A549 (cell line): ENCODE data around the gene ERMAP. TPM values are rescaled to one million over a fixed set of nuclear protein-coding genes. Genes with fewer than 3 reads are reported as not detected.
A peak's percentile ranks its signal among the peaks of the same experiment; 100 is the strongest.

Experiments used
- ATAC-seq, 2 experiments: fragments of 200-7000 bp in 1 of 2; fragments of >200 bp in 1 of 2; cut with Nextera tagmentation in 1 of 2; cut with Tn5 transposase in 1 of 2; 3 replicates each; pipeline versions ENCODE4 v1.8.0 to v1.9.1; 2018 to 2020; ENCODE audit warnings: mild to moderate bottlenecking in 1 of 2, moderate library complexity in 1 of 2
- CTCF ChIA-PET: fragments of 300-600 bp; sonication (Branson Sonifier 250); formaldehyde crosslinking; extraction: SDS; loops from one replicate; lab custom pipeline; 2021; ENCODE audit warnings: antibody characterized with exemption, inconsistent platforms; lab: Yijun Ruan, JAX
- POLR2A ChIA-PET: fragments of 350-600 bp; formaldehyde crosslinking; extraction: SDS; loops from one replicate; lab custom pipeline; 2021; ENCODE audit warnings: antibody characterized with exemption, inconsistent platforms; lab: Yijun Ruan, JAX
- DNase-seq, 2 experiments: peaks; one replicate each; pipeline versions ENCODE4 v3.0.0 to v3.0.0-alpha.2; 2011 to 2016; ENCODE audit warnings: low read depth in 1 of 2, low spot score in 1 of 2
- FAIRE-seq: peaks from 2 replicates; lab custom pipeline; 2011; peaks lifted over from hg19 to GRCh38; lab: Jason Lieb, UNC
- H3K27ac ChIP-seq, 2 experiments: fragments of >200 bp; sonication (Bioruptor Twin); formaldehyde crosslinking; 3 replicates each; pipeline ENCODE4 v1.5.1; 2016 to 2017
- H3K4me1 ChIP-seq: fragments of >200 bp; sonication (Bioruptor Twin); formaldehyde crosslinking; 3 replicates; pipeline ENCODE4 v1.6.1; 2016
- H3K4me2 ChIP-seq: fragments of >200 bp; sonication (Bioruptor Twin); formaldehyde crosslinking; 3 replicates; pipeline ENCODE4 v1.6.1; 2016
- H3K4me3 ChIP-seq: fragments of >200 bp; sonication (Bioruptor Twin); formaldehyde crosslinking; 3 replicates; pipeline ENCODE4 v1.5.1; 2016
- H3K9me3 ChIP-seq: fragments of >200 bp; sonication (Bioruptor Twin); formaldehyde crosslinking; 3 replicates; pipeline ENCODE4 v1.6.1; 2016
- CBX2 ChIP-seq: fragments of 200-600 bp; sonication (generic); IDR thresholded peaks from 2 replicates; pipeline ENCODE4 v1.6.1; 2016; ENCODE audit warnings: low read depth, mild to moderate bottlenecking, borderline replicate concordance
- CBX8 ChIP-seq: fragments of 200-600 bp; sonication (generic); IDR thresholded peaks from 2 replicates; pipeline ENCODE4 v1.6.1; 2016
- CEBPB ChIP-seq, 2 experiments: fragments of >200 bp in 1 of 2; sonication (Bioruptor Twin) in 1 of 2; formaldehyde crosslinking in 1 of 2; IDR thresholded peaks; 2 replicates each; pipeline ENCODE4 v1.6.1; 2012 to 2016
- CHD4 ChIP-seq: fragments of 200-600 bp; sonication (generic); IDR thresholded peaks from 2 replicates; pipeline ENCODE4 v1.6.1; 2016; ENCODE audit warnings: antibody characterized with exemption, mild to moderate bottlenecking, borderline replicate concordance
- ESRRA ChIP-seq: fragments of 150-350 bp; IDR thresholded peaks from 2 replicates; pipeline ENCODE4 v1.6.1; 2014; ENCODE audit warnings: mild to moderate bottlenecking, low read length, borderline replicate concordance
- FOSB ChIP-seq: fragments of 250-450 bp; sonication (Bioruptor Pico); IDR thresholded peaks from 2 replicates; pipeline ENCODE4 v1.5.0; 2020; ENCODE audit warnings: mild to moderate bottlenecking, moderate library complexity
- FOSL2 ChIP-seq, 2 experiments: fragments of 450-650 bp in 1 of 2; fragments of >200 bp in 1 of 2; sonication (Bioruptor Twin) in 1 of 2; formaldehyde crosslinking; IDR thresholded peaks; 2 replicates each; pipeline versions ENCODE4 v1.5.0 to v1.6.1; 2016 to 2020; ENCODE audit warnings: mild to moderate bottlenecking in 1 of 2, moderate library complexity in 1 of 2
- FOXS1 ChIP-seq: fragments of 250-450 bp; sonication (Bioruptor Pico); IDR thresholded peaks from 2 replicates; pipeline ENCODE4 v1.5.0; 2020; ENCODE audit warnings: mild to moderate bottlenecking, moderate library complexity
- GATA3 ChIP-seq: IDR thresholded peaks from 2 replicates; pipeline ENCODE4 v1.6.1; 2012; ENCODE audit warnings: borderline replicate concordance
- JUNB ChIP-seq: fragments of >200 bp; sonication (Bioruptor Twin); formaldehyde crosslinking; IDR thresholded peaks from 2 replicates; pipeline ENCODE4 v1.6.1; 2016
- KDM1A ChIP-seq: fragments of 200-600 bp; sonication (generic); IDR thresholded peaks from 2 replicates; pipeline ENCODE4 v1.6.1; 2016; ENCODE audit warnings: low read depth, mild to moderate bottlenecking
- MAFK ChIP-seq: fragments of 450-650 bp; IDR thresholded peaks from 2 replicates; pipeline ENCODE4 v1.6.1; 2014; ENCODE audit not compliant: partially characterized antibody
- NFE2L2 ChIP-seq: fragments of 150-350 bp; conservative IDR thresholded peaks from 2 replicates; pipeline ENCODE4 v1.6.1; 2014; ENCODE audit warnings: low read length
- NR3C1 ChIP-seq: fragments of >200 bp; sonication (Bioruptor Twin); formaldehyde crosslinking; IDR thresholded peaks from 3 replicates; pipeline ENCODE4 v1.6.1; 2017
- RARB ChIP-seq: fragments of 250-450 bp; sonication (Bioruptor Pico); IDR thresholded peaks from 2 replicates; pipeline ENCODE4 v1.8.0; 2021; ENCODE audit warnings: mild to moderate bottlenecking, moderate library complexity
- RNF2 ChIP-seq: fragments of 200-600 bp; sonication (generic); IDR thresholded peaks from 2 replicates; pipeline ENCODE4 v1.6.1; 2016; ENCODE audit warnings: low read depth, mild to moderate bottlenecking, antibody characterized with exemption, moderate library complexity, borderline replicate concordance
- TFCP2L1 ChIP-seq: fragments of 250-450 bp; sonication (Bioruptor Pico); IDR thresholded peaks from 2 replicates; pipeline ENCODE4 v1.5.0; 2021; ENCODE audit warnings: mild to moderate bottlenecking
- WGBS: methylation state at CpG from one replicate; pipeline ENCODE4 v1.1.6; 2017; ENCODE audit errors: missing lambda C conversion rate; 5-methylcytosine and 5-hydroxymethylcytosine counted together
- polyA plus RNA-seq, 4 experiments: library from polyadenylated mRNA; depleted of rRNA in 3 of 4; stranded (reverse); fragments of >200 nt; fragmentation: RNase III in 1 of 4; extraction: RNeasy Plus Mini Kit Qiagen cat#74134 plus additional on column Dnase treatment in 1 of 4; gene quantifications; 2 replicates in 3 of 4; 3 replicates in 1 of 4; pipeline ENCODE4 v1.2.3, GENCODE V29; 2011 to 2017
- TF ChIP-seq, protein P1 (sequence below): fragments of >200 bp; sonication (Bioruptor Twin); formaldehyde crosslinking; IDR thresholded peaks from 3 replicates; pipeline ENCODE4 v1.5.1; 2016
- TF ChIP-seq, protein P2 (sequence below): IDR thresholded peaks from 2 replicates; pipeline ENCODE4 v1.6.1; 2012
- TF ChIP-seq, protein P3 (sequence below): IDR thresholded peaks from 2 replicates; pipeline ENCODE4 v1.6.1; 2012; ENCODE audit warnings: low read depth, borderline replicate concordance
- TF ChIP-seq, protein P4 (sequence below): fragments of >200 bp; sonication (Bioruptor Twin); formaldehyde crosslinking; IDR thresholded peaks from 3 replicates; pipeline ENCODE4 v1.6.1; 2016

Gene ERMAP
- polyA plus RNA-seq, 2 of the 4 experiments (the other 2 are of a cell fraction), result 5.4 to 10.7 TPM

DNA sequence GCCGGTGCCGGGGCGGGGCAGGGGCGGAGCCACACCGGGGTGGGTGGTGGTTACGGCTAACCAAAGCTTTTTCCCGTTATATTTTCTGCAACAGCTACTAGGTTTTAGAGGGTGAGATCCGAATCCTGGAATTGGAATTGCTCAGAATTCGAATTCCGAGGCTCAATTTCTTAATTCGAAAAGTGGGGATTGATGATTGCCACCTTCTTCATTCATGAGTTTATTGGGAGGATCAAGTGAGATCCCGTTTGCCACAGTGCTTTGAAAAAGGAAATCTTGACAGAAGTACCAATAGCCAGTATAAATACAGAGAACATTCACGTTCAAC is 482 bp downstream of the ERMAP start:
- POLR2A ChIA-PET, result interaction anchor here (1.0 to 3.0 kb wide), 3 partner anchors 29 to 107 kb away, joined by 3 to 15 read pairs (median 12); partner anchors contain the start of genes C1orf50, P3H1 and ZNF691
- WGBS, result under 1% methylated on average over 8 of the region's 13 CpGs
- DNase-seq, result peak in 1 of 2 experiments; percentile 72
- FAIRE-seq, result no peak
- Histone ChIP-seq H3K4me2 (peak overlapping the region; percentile 77), H3K4me3 (peak overlapping the region; percentile 52), H3K9me3 (no peaks in the 10 kb centered on the region), H3K27ac (peak overlapping the region; percentile 97 to 98), H3K4me1 (peaks cover 37% of the 10 kb centered on the region)
- TF ChIP-seq CBX8 (no peak), TFCP2L1 (no peak), MAFK (no peak), JUNB (no peak), FOSL2 (IDR thresholded peaks at IDR 0.05) (no peak), FOSL2 (CRISPR knock-in tag; IDR thresholded peaks at IDR 0.05) (no peak), KDM1A (no peak), NR3C1 (no peak), GATA3 (no peak), RARB (CRISPR knock-in tag) (no peak), ESRRA (no peak)
- TF ChIP-seq, protein P1, sequence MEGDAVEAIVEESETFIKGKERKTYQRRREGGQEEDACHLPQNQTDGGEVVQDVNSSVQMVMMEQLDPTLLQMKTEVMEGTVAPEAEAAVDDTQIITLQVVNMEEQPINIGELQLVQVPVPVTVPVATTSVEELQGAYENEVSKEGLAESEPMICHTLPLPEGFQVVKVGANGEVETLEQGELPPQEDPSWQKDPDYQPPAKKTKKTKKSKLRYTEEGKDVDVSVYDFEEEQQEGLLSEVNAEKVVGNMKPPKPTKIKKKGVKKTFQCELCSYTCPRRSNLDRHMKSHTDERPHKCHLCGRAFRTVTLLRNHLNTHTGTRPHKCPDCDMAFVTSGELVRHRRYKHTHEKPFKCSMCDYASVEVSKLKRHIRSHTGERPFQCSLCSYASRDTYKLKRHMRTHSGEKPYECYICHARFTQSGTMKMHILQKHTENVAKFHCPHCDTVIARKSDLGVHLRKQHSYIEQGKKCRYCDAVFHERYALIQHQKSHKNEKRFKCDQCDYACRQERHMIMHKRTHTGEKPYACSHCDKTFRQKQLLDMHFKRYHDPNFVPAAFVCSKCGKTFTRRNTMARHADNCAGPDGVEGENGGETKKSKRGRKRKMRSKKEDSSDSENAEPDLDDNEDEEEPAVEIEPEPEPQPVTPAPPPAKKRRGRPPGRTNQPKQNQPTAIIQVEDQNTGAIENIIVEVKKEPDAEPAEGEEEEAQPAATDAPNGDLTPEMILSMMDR, result no peak
- ATAC-seq, result peak in 1 of 2 experiments; percentile 7; a peak in 2 of 6 replicates
- CTCF ChIA-PET, result interaction anchor here (2.0 kb wide), 1 partner anchor 39 kb away, joined by 7 read pairs; no protein-coding TSS in a partner anchor

GRCh38 chr1:42817976-42818375 is 1.1 kb downstream of the ERMAP start:
- POLR2A ChIA-PET, result interaction anchor here (1.0 to 3.0 kb wide), 3 partner anchors 29 to 107 kb away, joined by 3 to 15 read pairs (median 12); partner anchors contain the start of genes C1orf50, P3H1 and ZNF691
- CTCF ChIA-PET, result no interaction called here
- H3K4me1 ChIP-seq, result peaks cover 42% of the 10 kb centered on the region
- peak overlapping the region; percentile 77 for H3K4me2 ChIP-seq
- FAIRE-seq, result no peak
- H3K27ac ChIP-seq, result 0 out of 6 replicates have a peak overlapping the region, but pooled peaks of 1 of the 2 experiments have one; percentile 12
- no peak for TF ChIP-seq CBX2
- TF ChIP-seq TFCP2L1, result no peak
- no peak for TF ChIP-seq NFE2L2
- no peak for TF ChIP-seq CHD4
- no peak for TF ChIP-seq RNF2
- TF ChIP-seq FOSB (CRISPR knock-in tag), result no peak
- TF ChIP-seq, protein P2, sequence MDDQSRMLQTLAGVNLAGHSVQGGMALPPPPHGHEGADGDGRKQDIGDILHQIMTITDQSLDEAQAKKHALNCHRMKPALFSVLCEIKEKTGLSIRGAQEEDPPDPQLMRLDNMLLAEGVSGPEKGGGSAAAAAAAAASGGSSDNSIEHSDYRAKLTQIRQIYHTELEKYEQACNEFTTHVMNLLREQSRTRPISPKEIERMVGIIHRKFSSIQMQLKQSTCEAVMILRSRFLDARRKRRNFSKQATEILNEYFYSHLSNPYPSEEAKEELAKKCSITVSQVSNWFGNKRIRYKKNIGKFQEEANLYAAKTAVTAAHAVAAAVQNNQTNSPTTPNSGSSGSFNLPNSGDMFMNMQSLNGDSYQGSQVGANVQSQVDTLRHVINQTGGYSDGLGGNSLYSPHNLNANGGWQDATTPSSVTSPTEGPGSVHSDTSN, result no peak
- TF ChIP-seq CEBPB (IDR thresholded peaks at IDR 0.05), result no peak
- TF ChIP-seq FOXS1 (CRISPR knock-in tag), result no peak
- TF ChIP-seq, protein P3, sequence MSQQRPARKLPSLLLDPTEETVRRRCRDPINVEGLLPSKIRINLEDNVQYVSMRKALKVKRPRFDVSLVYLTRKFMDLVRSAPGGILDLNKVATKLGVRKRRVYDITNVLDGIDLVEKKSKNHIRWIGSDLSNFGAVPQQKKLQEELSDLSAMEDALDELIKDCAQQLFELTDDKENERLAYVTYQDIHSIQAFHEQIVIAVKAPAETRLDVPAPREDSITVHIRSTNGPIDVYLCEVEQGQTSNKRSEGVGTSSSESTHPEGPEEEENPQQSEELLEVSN, result no peak
- TF ChIP-seq, all 56 proteins: peak for 0
- Histone ChIP-seq H3K9me3 (no peaks in the 10 kb centered on the region), H3K4me3 (peak overlapping the region; percentile 52)
- 96% methylated on average over 3 of the region's 3 CpGs for WGBS
- no peak for DNase-seq
- ATAC-seq, result no peak

- Histone ChIP-seq H3K4me1 (peaks cover 40% of the 10 kb centered on the region), H3K4me3 (no peak overlapping the region), H3K9me3 (no peaks in the 10 kb centered on the region), H3K27ac (peak overlapping the region in 1 of 2 experiments; percentile 51; a peak in 1 of 6 replicates), H3K4me2 (no peak overlapping the region)
- 59% methylated on average over 1 of the region's 1 CpG for WGBS
- TF ChIP-seq, protein P4, sequence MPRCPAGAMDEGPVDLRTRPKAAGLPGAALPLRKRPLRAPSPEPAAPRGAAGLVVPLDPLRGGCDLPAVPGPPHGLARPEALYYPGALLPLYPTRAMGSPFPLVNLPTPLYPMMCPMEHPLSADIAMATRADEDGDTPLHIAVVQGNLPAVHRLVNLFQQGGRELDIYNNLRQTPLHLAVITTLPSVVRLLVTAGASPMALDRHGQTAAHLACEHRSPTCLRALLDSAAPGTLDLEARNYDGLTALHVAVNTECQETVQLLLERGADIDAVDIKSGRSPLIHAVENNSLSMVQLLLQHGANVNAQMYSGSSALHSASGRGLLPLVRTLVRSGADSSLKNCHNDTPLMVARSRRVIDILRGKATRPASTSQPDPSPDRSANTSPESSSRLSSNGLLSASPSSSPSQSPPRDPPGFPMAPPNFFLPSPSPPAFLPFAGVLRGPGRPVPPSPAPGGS, result no peak
- no peak for TF ChIP-seq RARB (CRISPR knock-in tag)
- ChIA-PET CTCF (interaction anchor here (1.7 kb wide), 1 partner anchor 253 kb away, joined by 5 read pairs; no protein-coding TSS in a partner anchor), POLR2A (interaction anchor here (1.0 to 1.4 kb wide), 2 partner anchors 25 to 53 kb away, joined by 6 to 7 read pairs; partner anchors contain the start of gene ZNF691)
- FAIRE-seq (no peak), ATAC-seq (no peak), DNase-seq (no peak)
Measured at GRCh38 chr1:42820813-42821212, 3.9 kb downstream of the ERMAP start.
